A549 treated with dexamethasone at 1 μM for 4 hours (cell line): ENCODE measurements around the gene PPHLN1. TPM values are rescaled to one million over a fixed set of nuclear protein-coding genes. Genes with fewer than 3 reads are reported as not detected.

Experiments
- total RNA-seq: library from RNA; stranded (reverse); fragments of 200-300 nt; extraction: Qiagen RNA extraction; gene quantifications from 5 replicates; pipeline ENCODE4 v1.2.3, GENCODE V29; 2022

Gene PPHLN1, protein sequence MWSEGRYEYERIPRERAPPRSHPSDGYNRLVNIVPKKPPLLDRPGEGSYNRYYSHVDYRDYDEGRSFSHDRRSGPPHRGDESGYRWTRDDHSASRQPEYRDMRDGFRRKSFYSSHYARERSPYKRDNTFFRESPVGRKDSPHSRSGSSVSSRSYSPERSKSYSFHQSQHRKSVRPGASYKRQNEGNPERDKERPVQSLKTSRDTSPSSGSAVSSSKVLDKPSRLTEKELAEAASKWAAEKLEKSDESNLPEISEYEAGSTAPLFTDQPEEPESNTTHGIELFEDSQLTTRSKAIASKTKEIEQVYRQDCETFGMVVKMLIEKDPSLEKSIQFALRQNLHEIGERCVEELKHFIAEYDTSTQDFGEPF
- total RNA-seq, result 47.6 to 78.6 TPM (median 57.1 TPM) in 5 replicates

DNA sequence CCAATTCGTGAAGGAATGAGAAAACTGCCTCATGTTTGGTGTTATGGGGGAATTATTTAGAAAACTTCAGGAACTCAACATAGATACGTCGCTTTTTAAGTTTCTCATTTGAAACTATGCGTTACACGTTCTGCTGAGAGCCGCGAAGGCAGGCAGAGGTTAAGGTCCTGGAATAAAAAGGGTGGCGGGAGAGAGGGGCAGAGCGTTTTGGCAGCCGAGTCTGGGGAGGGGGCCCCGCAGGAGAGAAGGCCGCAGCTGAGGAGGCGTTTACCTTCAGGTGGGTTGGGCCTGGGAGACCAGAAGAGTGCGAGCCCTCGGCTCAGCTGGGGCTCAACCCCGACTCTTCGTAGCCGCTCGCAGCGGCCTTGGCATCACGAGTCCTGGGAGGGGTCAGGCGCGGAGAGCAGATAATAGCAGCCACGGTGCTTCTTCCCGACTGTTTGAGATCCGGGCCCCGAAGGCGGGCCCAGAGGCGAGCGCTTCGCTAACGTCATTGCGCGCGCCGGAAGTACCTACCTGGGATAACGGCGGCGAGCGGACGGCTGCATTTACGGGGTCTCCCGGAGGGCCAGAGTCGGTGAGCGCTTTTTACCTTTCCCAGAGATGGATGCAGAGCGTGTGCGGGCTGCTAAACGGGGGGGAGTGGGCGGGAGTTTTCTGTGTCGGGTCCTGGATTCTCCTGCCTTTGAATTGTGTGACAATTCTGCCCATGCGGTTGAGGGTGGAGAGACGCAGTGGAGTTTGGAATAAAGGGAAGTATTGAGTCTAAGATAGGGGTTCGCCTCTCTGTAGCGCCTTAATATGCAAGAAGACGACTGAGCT is at the start of gene PPHLN1, which contains the start of gene ZCRB1:
TSS of gene PPHLN1 (plus strand) at position 515 of the 822 bp plus-strand sequence. CDS start 9,736 bp downstream, outside the sequence.
TSS of gene ZCRB1 (minus strand) at position 442 of the 822 bp plus-strand sequence. CDS start 1,992 bp downstream, outside the sequence.

Other genes starting within 250 kb of the PPHLN1 start
- gene GXYLT1, start 181.3 kb upstream of the PPHLN1 start, total RNA-seq, result 11.3 to 16.3 TPM (median 14.4 TPM) in 5 replicates
- 17.1 to 26.3 TPM (median 20.9 TPM) in 5 replicates for gene YAF2, start 87.9 kb upstream of the PPHLN1 start, total RNA-seq
- 60.4 to 70.8 TPM (median 61.1 TPM) in 5 replicates for gene ZCRB1, start 73 bp upstream of the PPHLN1 start, total RNA-seq